GM19468 (cell line): ENCODE data around the gene NCK2.
"Not testable (repeated sequence)": the region's sequence is repeated elsewhere in the genome, so short reads cannot be mapped to it uniquely, and the experiment has no call there.

Source experiments
- ATAC-seq: cut with Tn5 transposase; IDR thresholded peaks from one replicate; pipeline ENCODE4 v1.9.1; 2021; ENCODE audit warnings: mild to moderate bottlenecking, moderate library complexity, moderate number of reproducible peaks; ENCODE audit not compliant: unreplicated experiment; ENCODE audit errors: extremely low read depth

NCK2 gene

DNA sequence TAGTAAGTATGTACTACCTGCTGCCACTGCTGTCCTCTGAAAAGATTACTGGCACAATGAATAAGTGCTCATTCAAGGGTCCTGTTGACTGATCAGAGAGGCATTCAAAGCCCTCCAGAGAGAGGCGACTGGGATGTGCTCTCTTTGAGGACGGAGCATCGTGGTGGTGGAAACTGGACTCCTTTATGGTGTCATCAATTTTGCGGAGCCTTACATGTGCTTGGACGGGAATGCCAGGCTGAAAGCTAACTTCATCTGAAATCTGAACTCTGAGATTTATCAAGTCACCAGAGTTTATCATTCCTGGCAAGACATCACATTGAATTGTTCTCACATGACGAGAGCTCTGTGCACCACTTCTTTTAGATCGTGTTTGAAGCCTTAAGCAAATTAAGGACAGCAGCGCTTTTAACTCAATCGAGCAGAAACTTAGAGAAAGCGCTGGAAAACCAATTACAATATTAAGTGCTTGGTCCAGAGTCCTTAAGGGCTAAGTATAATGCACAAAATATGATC lies 138.3 kb downstream of the NCK2 start:
- ATAC-seq: no peak

DNA sequence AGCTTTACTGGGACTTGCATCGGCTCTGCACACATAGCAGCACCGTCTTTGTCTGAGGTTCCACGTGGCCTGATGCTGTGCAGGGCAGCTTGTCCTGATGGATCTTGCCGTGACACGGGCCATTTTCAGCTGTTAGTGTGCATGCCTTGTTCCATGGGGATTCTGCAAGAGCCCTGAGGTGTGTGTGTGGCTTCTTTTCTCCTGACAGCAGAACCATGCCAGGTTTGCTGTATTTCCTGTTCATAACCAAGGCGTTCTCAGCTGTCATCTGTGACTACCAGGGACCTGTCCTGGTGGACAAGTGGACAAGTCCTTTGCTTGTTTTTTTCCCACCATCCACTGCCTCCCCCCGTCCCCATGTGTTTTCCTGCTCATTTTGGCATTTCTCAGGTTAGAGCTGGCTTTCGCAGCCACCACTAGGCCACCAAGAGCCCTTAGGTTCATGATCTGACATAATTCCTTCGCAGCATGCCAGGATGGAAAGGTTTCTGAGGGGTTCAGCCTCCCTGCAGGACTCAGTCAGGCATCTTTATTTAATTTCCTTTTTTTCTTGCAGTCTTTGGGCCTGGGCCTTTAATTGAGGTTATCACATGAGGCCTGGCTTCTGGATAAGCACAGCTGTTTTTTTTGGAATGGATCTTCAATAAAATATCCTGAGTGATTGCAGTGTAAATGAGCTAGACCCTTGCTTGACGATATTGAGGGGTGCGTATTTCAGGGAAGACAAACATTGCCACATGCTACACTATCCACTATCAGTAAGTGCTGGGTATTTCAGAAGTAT lies 139.4 kb downstream of the NCK2 start:
- no peak for ATAC-seq

DNA sequence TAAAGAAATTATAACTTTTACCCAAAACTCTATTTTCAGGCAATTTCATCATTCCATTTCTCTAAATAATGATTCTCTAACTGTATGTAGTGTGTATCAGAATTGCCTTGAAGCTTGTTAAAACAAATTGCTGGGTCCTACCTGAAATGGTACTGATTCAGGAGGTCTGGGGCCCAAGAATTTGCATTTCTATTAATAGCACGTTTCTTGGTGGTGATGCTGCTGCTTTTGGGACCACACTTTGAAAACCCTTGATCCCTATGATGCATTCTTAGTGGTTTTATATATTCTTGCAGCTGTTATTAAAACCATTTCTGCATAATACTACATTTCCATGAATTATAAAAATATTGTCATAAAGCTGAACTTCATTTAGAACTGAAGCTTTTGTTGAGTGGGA lies 140.7 kb downstream of the NCK2 start:
- ATAC-seq: no peak

DNA sequence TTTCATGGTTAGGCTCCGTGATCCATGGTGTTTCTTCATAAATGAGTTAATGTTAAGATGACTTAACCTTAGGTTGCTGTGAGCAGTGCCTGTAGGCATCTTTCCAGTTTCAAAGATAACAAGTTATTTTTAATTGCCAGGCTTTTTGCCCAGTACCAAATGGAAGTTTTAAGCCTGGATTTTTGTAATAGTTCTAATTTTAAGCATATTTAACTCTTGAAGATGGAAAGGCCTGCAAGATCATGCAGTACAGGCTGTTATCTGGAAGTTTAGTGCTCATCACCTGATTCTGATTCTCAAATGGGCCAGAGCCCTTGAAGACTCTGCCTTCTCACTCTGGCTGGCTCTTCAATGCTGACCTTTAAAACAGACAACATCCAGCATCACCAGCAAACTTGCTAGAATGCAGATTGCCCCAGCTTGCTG lies 141.3 kb downstream of the NCK2 start:
- no peak for ATAC-seq

DNA sequence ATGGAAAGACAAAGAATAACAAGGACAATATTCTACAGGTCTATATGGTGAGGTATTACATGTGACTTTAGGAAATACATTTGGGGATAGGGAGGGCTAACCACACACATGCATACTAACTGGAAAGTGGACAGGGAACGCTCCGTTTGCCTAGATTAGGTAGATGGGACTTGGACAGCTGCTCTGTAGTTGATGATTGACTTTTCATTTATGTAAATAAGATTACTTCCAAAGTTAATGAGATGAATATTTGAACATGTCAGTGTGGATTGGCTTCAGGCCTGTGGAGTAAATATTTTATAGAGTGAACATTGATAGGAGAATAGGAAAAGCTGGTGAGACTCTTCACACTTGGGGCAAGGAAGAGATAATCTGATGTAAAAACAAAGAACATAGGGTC lies 142.0 kb downstream of the NCK2 start:
- no peak for ATAC-seq

DNA sequence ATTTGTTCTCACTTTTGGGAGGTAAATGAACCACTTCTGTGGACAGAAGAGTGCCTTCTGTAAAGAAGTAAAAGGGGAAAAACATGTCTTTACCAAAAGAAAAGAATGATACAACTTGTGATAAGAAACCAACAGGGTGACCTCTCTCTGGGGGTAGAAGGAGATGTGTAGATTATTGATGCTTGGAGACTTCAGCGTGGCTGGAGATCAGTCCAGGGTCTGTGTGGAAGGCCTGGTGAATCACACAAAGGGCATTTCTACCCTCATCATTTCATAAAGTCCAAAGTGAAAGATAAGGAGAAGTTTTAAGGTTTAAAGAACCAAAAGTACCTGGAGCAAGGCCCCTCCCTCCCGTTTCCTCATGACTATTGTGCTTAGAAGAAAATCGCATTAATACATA lies 142.5 kb downstream of the NCK2 start:
- ATAC-seq: no peak

DNA sequence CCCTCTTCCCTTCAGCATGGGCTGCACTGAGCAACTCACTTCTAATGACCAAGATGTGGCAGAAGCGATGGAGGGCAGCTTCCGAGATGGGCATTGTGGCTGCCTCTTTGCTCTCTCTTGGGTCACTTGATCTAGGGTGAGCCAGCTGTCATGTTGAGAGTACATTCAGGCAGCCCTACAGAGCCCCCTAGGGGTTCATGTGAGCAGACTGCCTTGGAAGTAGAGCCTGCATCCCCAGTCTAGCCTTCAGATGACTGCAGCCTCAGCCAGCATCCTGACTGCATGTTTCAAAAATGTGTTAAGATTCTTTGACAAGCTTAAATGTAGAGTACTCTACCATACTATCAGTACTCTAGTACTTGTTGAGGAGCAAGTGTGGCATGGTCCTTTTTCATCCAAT lies 143.9 kb downstream of the NCK2 start:
- no peak for ATAC-seq

DNA sequence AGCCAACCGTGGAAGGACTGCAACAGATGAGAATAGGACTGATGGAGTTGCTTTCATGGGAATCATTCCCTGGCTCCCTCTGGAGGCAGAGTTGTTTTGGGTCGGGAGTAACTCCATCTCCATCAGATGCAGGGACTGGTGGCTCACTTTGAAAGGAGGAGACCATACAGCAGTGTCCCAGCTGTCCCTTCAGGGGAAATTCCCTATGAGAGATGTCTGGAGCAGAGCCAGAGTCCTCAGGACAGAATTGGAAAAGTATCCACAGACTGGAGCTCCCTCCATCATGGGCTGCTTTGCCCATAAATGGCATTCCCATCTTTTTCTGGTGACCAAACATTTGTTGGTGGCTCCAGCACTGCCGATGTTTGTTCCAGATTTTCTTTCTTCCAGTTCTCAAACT lies 144.3 kb downstream of the NCK2 start:
- no peak for ATAC-seq

DNA sequence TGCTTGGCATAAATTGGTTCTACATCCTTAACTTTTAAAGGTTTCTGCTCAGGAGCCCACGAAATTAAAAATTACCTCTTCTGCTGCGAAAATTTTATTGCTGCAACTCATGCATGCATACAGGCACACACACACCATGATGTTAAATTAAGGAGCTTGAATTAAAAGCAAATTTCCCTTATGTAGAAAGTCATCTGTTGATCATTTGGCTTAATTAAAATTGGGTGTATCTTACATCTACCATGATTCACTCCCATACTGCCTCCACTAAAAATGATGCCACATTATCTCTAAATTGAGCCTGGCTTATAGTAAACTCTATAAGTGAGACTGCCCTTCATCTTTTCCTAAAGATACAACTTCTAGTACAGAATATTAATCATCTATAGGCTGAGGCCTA lies 145.4 kb downstream of the NCK2 start:
- ATAC-seq: no peak

DNA sequence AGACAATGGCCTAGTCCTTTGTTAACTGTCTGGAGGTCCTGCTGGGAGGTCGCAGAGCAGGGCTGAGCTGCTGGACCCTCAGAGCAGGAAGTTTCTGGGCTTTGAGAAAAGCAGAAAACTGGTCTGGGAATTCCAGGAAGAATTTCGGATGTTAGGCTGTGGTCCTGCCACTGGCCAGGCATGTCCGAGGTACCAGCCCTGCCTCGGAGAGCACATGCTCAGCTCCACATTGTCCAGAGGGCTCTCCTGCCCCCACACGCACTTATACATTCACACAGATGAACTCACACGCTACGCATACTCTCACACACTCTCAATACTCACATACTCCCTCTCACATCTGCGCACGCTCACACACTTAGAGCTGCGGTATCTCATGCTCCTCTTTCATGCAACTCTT lies 146.1 kb downstream of the NCK2 start:
- ATAC-seq: no peak

DNA sequence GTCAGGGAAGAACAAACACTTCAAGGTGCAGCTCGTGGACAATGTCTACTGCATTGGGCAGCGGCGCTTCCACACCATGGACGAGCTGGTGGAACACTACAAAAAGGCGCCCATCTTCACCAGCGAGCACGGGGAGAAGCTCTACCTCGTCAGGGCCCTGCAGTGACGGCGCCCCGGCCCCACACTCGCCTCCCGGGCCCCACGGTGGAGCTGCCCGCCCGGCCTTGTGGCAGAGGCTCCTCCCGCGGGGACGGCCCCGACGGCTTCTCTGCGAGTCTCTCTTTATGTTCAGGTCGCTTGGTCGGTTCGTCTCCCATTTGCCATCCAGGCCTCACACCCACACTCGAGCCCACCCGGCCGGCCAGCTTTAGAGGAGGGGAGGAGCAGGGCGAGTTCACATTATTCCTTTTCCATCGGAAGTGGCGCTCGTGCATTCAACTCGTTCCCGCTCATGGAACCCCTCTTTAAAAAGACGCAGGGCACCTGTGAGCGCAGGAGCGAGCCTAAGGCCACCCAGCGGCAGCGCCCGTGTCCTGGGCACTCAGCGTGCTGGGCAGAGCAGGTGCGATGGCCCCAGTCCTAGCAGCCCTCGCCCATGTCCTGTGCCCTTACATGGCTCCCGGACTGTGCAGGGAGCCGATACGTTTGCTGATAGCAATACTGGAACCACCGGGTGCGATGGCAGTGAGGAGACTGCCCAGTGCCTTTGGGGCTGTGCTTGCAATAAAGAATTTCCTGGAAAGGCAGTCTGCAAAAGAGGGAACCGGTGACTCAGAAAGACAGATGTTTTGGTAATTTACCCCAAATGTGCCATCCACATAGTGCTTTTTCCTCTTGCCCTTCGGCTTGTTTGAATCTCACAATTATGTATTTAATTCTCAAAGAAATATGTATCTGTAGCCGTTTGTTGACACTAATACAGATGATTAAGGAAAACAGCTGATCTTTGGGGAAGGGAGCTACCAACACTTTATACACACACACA lies 148.6 kb downstream of the NCK2 start:
- no peak for ATAC-seq

DNA sequence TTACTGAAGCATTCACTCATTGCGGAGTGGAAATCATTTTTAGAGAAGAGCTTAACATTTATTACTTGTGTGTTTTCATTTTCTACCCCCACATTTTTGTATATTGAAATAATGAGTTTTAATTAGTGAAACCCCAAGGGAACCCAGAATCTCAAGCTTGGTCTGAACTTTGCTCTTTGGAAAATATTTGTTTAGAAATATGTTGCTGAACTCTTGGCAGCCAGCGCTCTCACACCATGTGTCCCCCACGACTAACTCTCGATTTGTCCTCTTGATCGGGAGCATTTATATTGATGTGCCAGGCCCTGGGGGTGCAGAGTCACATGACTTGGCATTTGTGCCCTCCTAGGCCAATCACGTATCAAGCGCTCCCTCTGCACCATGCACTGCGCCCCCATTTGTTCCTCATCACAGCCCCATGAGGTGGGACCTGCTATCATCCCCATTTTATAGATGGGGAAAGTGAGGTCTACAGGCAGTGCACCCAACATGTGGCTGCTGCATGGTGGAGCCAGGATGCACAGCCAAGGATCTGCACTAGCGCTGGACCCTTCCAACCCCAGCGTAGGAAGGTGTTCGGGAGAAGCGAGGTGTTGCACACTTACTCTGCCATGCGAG lies 149.7 kb downstream of the NCK2 start:
- ATAC-seq: no peak

DNA sequence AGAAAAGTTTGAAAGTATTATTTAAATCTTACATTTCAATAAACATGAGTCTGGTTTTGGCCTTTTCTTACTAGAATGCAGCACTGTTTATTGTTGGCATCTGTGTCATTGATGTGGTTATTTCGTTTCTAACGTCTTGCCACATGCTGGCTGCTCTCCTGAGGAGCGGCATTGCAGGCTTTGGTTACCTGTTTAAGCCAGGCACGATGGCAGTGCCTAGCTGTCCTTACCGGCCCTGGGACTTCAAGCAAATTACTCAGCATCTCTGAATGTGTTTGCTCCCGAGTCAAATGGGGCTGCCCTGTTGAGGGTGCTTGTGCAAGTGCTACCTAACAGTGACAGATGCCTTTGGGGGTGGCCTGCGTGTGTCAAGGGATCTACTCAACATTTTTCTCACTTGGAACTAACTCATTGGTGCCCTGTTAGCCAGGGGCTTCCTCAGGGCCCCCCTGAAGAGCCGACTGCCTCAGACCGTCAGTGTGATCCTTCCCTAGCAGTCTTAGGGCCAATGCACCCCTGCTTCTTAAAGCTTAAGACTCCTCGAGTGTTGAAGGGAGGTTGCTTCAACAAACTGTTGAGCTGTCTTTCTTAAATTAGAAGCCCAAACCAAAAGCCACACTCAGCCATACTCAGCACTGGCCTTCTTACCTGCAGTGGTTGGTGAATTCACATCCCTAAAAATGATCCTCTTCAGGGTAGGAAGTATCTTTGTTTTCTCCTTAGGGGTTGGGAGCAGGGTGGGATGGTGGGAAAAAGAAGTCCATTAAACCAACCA lies 151.5 kb downstream of the NCK2 start:
- no peak for ATAC-seq

DNA sequence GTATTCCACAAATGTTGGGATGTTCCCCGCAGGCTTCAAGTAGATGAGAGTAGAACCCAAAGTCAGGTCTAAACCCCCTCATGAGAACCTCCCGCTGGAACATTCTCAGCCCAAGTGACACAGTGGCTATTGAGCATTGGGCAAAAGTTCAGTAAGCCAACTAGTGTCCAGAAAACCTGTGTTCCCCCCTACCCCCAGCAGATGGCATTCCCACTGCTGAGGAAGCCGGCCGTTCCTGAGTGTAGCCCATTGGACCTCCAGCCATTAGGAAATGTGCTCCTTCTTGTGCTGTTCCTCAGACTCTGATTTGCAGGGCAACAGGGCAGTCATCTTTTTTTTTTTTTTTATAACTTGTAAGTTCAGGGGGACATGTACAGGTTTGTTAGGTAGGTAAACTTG lies 152.1 kb downstream of the NCK2 start:
- no peak for ATAC-seq

DNA sequence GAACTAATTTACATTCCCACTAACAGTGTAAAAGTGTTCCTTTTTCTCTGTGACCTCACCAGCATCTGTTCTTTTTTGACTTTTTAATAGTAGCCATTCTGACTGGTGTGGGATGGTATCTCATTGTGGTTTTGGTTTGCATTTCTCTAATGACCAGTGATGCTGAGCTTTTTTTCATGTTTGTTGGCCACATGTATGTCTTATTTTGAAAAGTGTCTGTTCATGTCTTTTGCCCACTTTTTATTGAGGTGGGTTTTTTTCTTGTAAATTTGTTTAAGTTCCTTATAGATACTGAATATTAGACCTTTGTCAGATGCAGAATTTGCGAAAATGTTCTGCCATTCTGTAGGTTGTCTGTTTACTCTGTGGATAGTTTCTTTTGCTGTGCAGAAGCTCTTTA lies 153.0 kb downstream of the NCK2 start:
- ATAC-seq: not testable (repeated sequence)

DNA sequence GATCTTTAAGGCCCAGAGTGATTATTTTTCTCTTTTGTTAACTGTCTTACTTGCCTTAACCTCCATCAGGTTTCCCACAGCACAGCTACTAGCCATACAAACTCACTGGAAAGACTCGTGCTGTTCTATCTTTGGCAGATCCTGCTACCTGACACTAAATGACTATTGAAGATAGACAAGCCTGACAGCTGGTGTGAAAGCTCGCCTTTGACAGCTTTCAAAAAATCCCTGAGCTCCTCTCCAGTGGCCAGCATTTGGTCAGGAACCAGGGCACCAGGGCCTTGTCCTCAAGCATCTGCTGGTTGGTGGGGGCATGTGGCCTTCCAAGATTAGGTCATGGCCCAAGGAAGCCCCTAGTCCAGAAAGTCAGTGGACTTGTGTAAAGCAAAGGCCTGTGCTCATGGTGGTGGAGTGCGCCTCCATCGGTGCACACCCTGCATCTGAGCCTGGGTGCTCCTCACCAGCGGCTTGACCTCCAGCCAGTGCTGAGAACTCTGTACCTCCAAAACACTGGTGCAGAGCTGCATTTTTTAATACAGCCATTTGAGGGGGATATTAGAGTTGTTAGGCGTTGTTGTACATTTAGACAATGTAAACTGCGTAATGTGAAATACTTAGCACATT lies 158.5 kb downstream of the NCK2 start:
- ATAC-seq: no peak

DNA sequence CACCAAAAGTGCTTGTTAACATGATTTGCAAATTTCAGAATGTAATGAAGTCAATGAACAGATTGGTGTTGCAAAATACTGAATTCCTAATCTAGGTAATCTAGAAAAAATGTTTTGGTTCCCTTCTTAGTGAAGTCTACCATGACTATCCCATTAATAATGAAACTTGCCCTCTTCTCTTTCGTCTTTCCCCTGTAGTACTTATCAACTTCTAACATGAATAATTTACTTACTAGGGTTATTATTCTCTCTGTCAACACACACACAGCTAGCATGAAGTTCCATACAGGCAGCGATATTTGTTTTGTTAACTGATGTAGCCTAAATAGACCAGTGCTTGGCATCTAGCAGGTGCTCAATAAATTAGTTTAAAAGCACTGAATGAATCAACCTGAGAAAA lies 160.2 kb downstream of the NCK2 start:
- ATAC-seq: peak; percentile 75

DNA sequence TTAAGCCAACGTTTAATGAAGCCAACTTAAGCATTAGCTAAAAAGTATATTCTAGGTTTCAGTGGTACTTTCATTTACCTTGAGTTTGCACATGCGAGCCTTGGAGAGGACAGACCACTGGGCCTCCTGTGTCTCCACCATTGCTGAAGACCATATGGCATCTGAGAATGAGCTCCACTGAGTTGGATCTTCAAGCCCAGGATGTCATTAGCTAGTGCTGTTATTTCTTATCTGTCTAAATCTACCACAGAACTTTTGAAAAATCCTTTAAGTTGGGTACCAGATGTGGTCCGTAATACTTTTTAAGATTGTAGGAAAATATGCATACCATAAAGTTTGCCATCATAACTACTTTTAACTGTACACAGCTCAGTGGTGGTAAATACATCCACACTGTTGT lies 161.8 kb downstream of the NCK2 start:
- no peak for ATAC-seq

DNA sequence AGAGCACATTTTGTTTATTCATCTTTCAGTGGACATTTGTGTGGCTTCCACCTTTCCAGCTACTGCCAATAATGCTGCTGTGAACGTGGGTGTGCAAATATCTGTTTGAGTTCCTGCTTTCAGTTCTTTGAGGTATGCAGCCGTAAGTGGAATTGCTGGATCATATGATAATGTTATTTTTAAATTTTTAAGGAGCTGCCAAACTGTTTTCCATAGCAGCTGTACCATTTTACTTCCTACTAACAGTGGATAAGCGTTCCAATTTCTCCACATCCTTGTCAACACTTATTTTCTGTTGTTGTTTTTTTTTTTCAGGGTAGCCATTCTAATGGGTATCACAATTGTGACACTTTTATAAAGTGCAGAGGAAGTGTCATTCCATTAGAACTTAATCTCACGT lies 162.5 kb downstream of the NCK2 start:
- ATAC-seq: no peak

DNA sequence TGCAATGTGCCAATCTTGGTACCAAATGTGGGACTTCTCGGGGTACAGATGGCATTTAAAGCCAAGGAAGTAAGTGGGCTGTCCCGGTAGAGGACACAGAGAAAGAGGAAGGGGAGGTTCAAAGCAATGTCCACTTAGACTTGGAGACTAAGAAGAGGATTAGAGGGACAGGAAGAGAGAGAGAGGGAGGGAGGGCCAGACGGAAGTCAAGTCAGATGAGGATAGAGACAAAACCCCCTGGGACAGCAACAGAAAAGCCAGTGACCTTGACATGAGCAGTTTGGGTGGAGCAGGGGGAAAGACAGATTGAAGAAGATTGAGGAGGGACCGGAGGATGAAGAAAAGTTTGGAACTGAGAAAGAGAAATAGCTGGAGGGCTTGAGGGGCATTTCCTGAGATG lies 164.5 kb downstream of the NCK2 start:
- no peak for ATAC-seq
